BJ (cell line): ENCODE data around the gene TMEM271. TPM values are rescaled to one million over a fixed set of nuclear protein-coding genes. Genes with fewer than 3 reads are reported as not detected.

Experiments used
- CTCF ChIA-PET: fragments of 350-600 bp; formaldehyde crosslinking; extraction: SDS; loops from one replicate; lab custom pipeline; 2021; ENCODE audit warnings: antibody characterized with exemption, inconsistent platforms; lab: Yijun Ruan, JAX
- POLR2A ChIA-PET: fragments of 300-600 bp; sonication (Branson Sonifier 250); formaldehyde crosslinking; extraction: SDS; loops from one replicate; lab custom pipeline; 2021; ENCODE audit warnings: antibody characterized with exemption; lab: Charles Lee
- DNase-seq: peaks from one replicate; pipeline ENCODE4 v3.0.0-alpha.2; 2011; ENCODE audit warnings: low read depth
- H3K27me3 ChIP-seq: 2 replicates; pipeline ENCODE4 v1.6.0; 2011; ENCODE audit warnings: low read length; ENCODE audit not compliant: control insufficient read depth, insufficient read depth
- H3K36me3 ChIP-seq: 2 replicates; pipeline ENCODE4 v1.5.1; 2011; ENCODE audit warnings: low read length; ENCODE audit not compliant: control insufficient read depth, insufficient read depth
- H3K4me3 ChIP-seq: 2 replicates; pipeline ENCODE4 v1.5.1; 2011; ENCODE audit warnings: low read depth, mild to moderate bottlenecking, control low read depth, low read length
- CTCF ChIP-seq: IDR thresholded peaks from 2 replicates; pipeline ENCODE4 v1.5.1; 2011; ENCODE audit warnings: low read depth, mild to moderate bottlenecking, control low read depth, inconsistent platforms, low read length, moderate library complexity; ENCODE audit not compliant: insufficient read depth
- polyA plus RNA-seq: library from polyadenylated mRNA; depleted of rRNA; stranded (reverse); fragments of >200 nt; gene quantifications from 2 replicates; pipeline ENCODE4 v1.2.3, GENCODE V29; 2011

Gene TMEM271
- polyA plus RNA-seq, 1 experiment: not detected

DNA sequence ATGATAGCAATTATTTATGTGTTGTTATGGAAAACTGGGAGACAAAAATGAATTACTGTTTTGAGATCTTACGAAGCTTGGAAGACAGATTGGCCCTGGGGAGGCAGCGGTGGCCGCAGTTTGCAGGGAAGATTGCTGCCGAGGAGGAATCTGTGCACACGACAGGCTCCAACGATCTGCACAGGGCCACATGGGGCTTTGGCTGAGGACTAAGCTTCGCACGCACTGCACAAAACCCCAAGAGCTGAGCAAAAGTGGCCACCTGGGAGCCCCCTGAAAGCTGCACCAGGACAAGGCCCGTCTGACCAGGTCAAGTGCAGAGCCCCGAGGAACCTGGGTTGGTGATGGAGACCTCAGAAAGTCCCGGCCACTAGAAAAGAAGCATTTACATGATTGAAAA lies 44.1 kb upstream of the TMEM271 start:
- no peak for DNase-seq
- ChIA-PET CTCF (no interaction called here), POLR2A (no interaction called here)
- Histone ChIP-seq H3K4me3 (no peak overlapping the region), H3K36me3 (no peaks in the 10 kb centered on the region), H3K27me3 (no peaks in the 10 kb centered on the region)
- TF ChIP-seq CTCF: no peak

- TF ChIP-seq CTCF: no peak
- Histone ChIP-seq H3K27me3 (0 out of 2 replicates have a peak, but pooled peaks cover 1% of the 10 kb centered on the region), H3K36me3 (no peaks in the 10 kb centered on the region), H3K4me3 (no peak overlapping the region)
- DNase-seq: no peak
- CTCF ChIA-PET: no interaction called here
- POLR2A ChIA-PET: no interaction called here
Observed at GRCh38 chr4:617644-618641, 41.8 kb upstream of the TMEM271 start.

- Histone ChIP-seq H3K36me3 (no peaks in the 10 kb centered on the region), H3K27me3 (0 out of 2 replicates have a peak, but pooled peaks cover 1% of the 10 kb centered on the region), H3K4me3 (no peak overlapping the region)
- TF ChIP-seq CTCF: no peak
- DNase-seq: no peak
- CTCF ChIA-PET: no interaction called here
- POLR2A ChIA-PET: no interaction called here
Observed at GRCh38 chr4:616911-617643, 41.0 kb upstream of the TMEM271 start.

- DNase-seq: no peak
- Histone ChIP-seq H3K4me3 (no peak overlapping the region), H3K27me3 (0 out of 2 replicates have a peak, but pooled peaks cover 1% of the 10 kb centered on the region), H3K36me3 (no peaks in the 10 kb centered on the region)
- no peak for TF ChIP-seq CTCF
- POLR2A ChIA-PET: no interaction called here
- CTCF ChIA-PET: no interaction called here
Observed at GRCh38 chr4:616091-616490, 40.0 kb upstream of the TMEM271 start.

DNA sequence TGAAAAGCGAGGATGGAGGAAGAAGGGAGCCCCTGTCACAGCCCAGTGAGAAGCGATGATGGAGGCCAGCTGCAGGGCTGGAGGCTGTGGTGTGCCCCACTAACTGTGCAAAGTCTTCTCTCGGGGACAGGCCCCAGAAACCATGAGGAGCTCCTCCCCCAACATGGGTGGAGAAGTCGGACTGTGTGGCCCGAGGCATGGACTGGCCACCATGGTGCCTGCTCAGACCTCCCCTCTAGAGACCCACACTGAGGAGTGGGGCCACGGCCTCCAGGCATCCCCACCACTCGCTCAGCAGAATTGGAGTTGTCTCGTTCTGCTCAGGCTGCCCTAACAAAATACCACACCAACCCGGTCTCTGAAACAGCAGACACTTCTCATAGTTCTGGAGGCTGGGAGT lies 37.0 kb upstream of the TMEM271 start:
- H3K27me3 ChIP-seq: 0 out of 2 replicates have a peak, but pooled peaks cover 1% of the 10 kb centered on the region
- H3K36me3 ChIP-seq: no peaks in the 10 kb centered on the region
- no peak for TF ChIP-seq CTCF
- CTCF ChIA-PET: no interaction called here
- no peak for DNase-seq
- POLR2A ChIA-PET: no interaction called here
- no peak overlapping the region for H3K4me3 ChIP-seq
